Ovary (tissue), 9 donors: ENCODE measurements around the gene CLIC4. TPM values are rescaled to one million over a fixed set of nuclear protein-coding genes. Genes with fewer than 3 reads are reported as not detected.

Experiments used
- DNase-seq, 5 donors: peaks; one replicate each; pipeline ENCODE4 v3.0.0-alpha.2; 2019 to 2020
- H3K27ac ChIP-seq, 2 donors: fragments of 200-600 bp; one replicate each; pipeline versions ENCODE4 v1.5.1 to v1.8.0; 2019 to 2022
- H3K27me3 ChIP-seq: fragments of 200-600 bp; one replicate; pipeline ENCODE4 v1.8.0; 2022
- H3K36me3 ChIP-seq: fragments of 200-600 bp; sonication (generic); one replicate; pipeline ENCODE4 v1.5.1; 2019
- H3K4me1 ChIP-seq: one replicate; pipeline ENCODE4 v1.8.1; 2013; ENCODE audit warnings: mild to moderate bottlenecking, moderate library complexity; ENCODE audit not compliant: insufficient read depth
- H3K4me3 ChIP-seq: fragments of 200-600 bp; sonication (generic); one replicate; pipeline ENCODE4 v1.5.1; 2017
- H3K9me3 ChIP-seq, 2 donors: fragments of 200-600 bp in 1 of 2; sonication (generic) in 1 of 2; one replicate each; pipeline versions ENCODE4 v1.5.1 to v1.8.1; 2013 to 2019; ENCODE audit warnings: mild to moderate bottlenecking in 1 of 2, moderate library complexity in 1 of 2
- CTCF ChIP-seq, 3 donors: fragments of 450-650 bp in 2 of 3; fragments of 200-600 bp in 1 of 3; IDR thresholded peaks; one replicate each; pipeline versions ENCODE4 v1.5.1 to v1.8.0; 2016 to 2022; ENCODE audit warnings: antibody characterized with exemption in 3 of 3, mild to moderate bottlenecking in 1 of 3
- EP300 ChIP-seq: sonication (generic); formaldehyde crosslinking; IDR thresholded peaks from one replicate; pipeline ENCODE4 v1.6.1; 2017; ENCODE audit warnings: antibody characterized with exemption
- POLR2A ChIP-seq: fragments of 450-650 bp; IDR thresholded peaks from one replicate; pipeline ENCODE4 v1.6.1; 2017; ENCODE audit warnings: antibody characterized with exemption, mild to moderate bottlenecking, moderate library complexity
- WGBS, 3 donors: extraction: QIAGEN DNeasy Blood & Tissue Kit in 1 of 3; methylation state at CpG; one replicate each; pipeline versions ENCODE4 v1.1.5 to v1.1.7; 2013 to 2017; 5-methylcytosine and 5-hydroxymethylcytosine counted together
- intact Hi-C, 4 donors: fragments of 100-400 bp; cut with DNase I; formaldehyde crosslinking; loops; one replicate each; pipeline versions ENCODE4 v1.11.0 to v1.15.1; 2022 to 2023
- polyA plus RNA-seq, 2 donors: library from polyadenylated mRNA; stranded (reverse); fragments of 200-250 nt in 1 of 2; fragments of 350-450 nt in 1 of 2; fragmentation: Illumina TruSeq in 1 of 2; extraction: RNeasy Lipid Tissue Mini Kit (QIAGEN cat#74804) in 1 of 2; gene quantifications; one replicate each; pipeline ENCODE4 v1.2.3, GENCODE V29; 2013 to 2014
- total RNA-seq, 7 donors: library from RNA; depleted of rRNA in 2 of 7; stranded (reverse); fragments of >200 nt in 2 of 7; fragmentation: NEBNext Ultra II Directional in 3 of 7; extraction: Animal tissue kit (Norgen Biotek cat#: 25700) in 3 of 7; gene quantifications; one replicate each; pipeline versions ENCODE4 v1.1.0 to v1.2.4, GENCODE V29; 2016 to 2023
- donor health status: DM: no; HTN: no; CAD: no; lungs with moderate emphysema.
- donor health status: DM: no; HTN: no; CAD: no.
- donor health status: Bipolar disorder and iron deficiency.
- donor health status: DM: yes; HTN: yes; CAD: no.
- donor health status: DM: no; HTN: no; CAD: no.
- donor health status: DM: yes; HTN: yes; CAD: no.

The CLIC4 gene
- total and polyA plus RNA-seq, 9 donors = 53.6 to 209 (median 125) TPM

DNA sequence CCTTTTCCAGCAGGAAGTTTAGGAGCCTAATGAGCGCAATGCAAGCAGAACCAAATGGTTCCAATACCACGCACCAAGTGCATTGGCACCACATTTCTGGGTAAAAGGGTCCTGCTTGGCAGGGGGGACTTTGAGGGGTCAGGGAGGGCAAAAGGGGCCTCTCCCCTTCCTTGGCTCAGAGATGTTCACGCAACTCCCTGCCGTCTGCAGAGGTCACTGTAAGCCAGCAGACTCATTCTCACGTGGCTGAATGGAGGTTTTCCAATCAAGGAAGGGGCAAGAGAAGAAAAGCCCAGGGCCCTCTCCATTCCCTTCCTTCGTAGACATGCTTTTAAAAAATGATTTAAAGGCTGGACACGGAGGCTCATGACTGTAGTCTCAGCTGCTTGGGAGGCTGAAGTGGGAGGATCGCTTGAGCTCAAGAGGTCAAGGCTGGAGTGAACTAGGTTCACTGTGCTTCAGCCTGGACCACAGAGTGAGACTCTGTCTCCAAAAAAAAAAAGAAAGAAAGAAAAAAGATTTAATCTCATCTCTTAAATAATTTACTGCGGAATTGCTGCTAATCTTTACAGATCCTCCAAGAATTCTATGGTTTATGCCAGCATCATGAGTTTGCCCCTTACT lies 104.5 kb downstream of the CLIC4 start:
- Histone ChIP-seq H3K27ac (no peak overlapping the region), H3K36me3 (no peaks in the 10 kb centered on the region), H3K4me1 (peaks cover 2% of the 10 kb centered on the region), H3K4me3 (no peak overlapping the region), H3K27me3 (no peaks in the 10 kb centered on the region), H3K9me3 (no peaks in the 10 kb centered on the region)
- no peak for TF ChIP-seq CTCF (IDR thresholded peaks at IDR 0.05)
- no peak for TF ChIP-seq EP300
- TF ChIP-seq POLR2A = no peak
- DNase-seq = no peak
- 41 to 45% (median 44%) methylated on average over 9 of the region's 9 CpGs for WGBS, 3 donors
- intact Hi-C loops = loop anchor here in 1 of 4 donors (5.0 kb wide), 1 partner anchor 353 kb away; no protein-coding TSS in a partner anchor

DNA sequence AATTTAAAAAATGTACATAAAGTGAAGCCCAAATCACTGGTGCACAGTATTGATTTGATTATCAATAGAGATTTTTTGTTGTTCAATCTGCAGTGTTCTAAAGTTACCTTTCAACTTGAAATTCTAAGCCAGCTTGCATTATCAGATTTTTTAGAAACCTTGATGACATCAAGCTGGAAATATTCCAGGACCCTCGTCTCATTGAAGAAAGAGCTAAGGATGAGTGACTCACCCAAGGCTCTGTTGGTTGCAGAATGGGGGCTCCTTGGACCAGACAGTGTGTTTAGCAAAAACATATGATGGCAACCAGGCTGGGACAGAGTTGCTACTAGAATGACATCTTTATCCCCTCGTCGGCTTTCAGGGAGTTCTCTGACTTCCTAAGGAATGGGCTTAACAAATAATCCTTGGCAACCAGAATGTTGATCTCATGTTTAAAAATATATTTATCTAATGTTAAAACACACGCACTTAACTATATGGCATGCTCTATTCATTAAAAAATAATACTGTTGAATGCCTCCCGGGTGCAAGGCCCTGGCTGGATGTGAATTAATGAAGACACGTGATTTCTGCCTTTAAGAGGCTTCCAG lies 105.2 kb downstream of the CLIC4 start:
- no peak for DNase-seq
- no peak overlapping the region for H3K27ac ChIP-seq
- H3K9me3 ChIP-seq = no peaks in the 10 kb centered on the region
- H3K4me3 ChIP-seq = no peak overlapping the region
- no peaks in the 10 kb centered on the region for H3K36me3 ChIP-seq
- 41 to 52% (median 41%) methylated on average over 6 of the region's 6 CpGs for WGBS, 3 donors
- H3K27me3 ChIP-seq = no peaks in the 10 kb centered on the region
- intact Hi-C loops = no loop called here
- peaks cover 2% of the 10 kb centered on the region for H3K4me1 ChIP-seq
- TF ChIP-seq CTCF (IDR thresholded peaks at IDR 0.05) (no peak), POLR2A (no peak), EP300 (no peak)

DNA sequence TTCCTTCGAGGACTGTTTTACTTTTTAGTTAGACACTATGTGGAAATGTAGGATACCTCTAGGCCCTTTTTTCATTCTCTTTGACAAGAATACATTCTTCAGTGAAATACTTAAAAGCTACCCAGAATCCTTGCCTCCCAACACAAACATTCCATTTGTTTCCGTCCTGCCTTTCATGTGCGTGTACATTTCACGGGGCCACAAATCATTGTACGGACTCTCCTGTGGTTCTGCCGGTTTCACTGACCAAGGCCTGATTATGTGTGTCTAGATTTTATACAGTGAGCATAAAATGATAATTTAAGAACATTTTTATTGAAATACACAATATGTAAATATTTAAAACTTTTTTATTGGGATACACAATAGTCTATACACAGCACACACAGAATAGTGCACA lies 108.4 kb downstream of the CLIC4 start:
- Histone ChIP-seq H3K36me3 (no peaks in the 10 kb centered on the region), H3K4me1 (peaks cover under 1% of the 10 kb centered on the region), H3K9me3 (no peaks in the 10 kb centered on the region), H3K27me3 (no peaks in the 10 kb centered on the region), H3K4me3 (no peak overlapping the region), H3K27ac (no peak overlapping the region)
- WGBS, 3 donors = 55 to 61% (median 57%) methylated on average over 6 of the region's 6 CpGs
- TF ChIP-seq EP300 = no peak
- TF ChIP-seq CTCF (IDR thresholded peaks at IDR 0.05) = no peak
- no peak for TF ChIP-seq POLR2A
- DNase-seq = no peak
- intact Hi-C loops = no loop called here

DNA sequence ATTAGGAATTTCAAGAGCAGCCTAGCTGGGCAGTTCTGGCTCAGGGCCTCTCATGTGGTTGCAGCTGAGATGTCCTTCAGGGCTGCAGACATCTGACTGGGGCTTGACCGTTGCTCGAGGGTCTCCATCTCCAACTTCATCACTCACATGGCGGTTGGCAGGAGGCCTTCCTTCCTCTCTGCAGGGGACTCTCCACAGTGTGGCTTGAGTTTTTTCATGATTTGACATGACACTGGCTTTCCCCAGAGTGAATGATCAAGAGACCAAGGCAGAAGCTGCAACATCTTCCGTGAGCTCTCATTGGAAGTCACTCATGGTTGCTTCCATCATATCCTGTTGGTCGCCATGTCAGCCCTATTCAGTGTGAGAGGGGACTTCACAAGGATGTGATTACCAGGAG lies 110.2 kb downstream of the CLIC4 start:
- TF ChIP-seq CTCF (IDR thresholded peaks at IDR 0.05) (no peak), POLR2A (no peak), EP300 (no peak)
- 73 to 84% (median 76%) methylated on average over 5 of the region's 5 CpGs for WGBS, 3 donors
- intact Hi-C loops = loop anchor here in 1 of 4 donors (5.0 kb wide), 1 partner anchor 307 kb away; no protein-coding TSS in a partner anchor

More for the DNA sequence above, 110.2 kb downstream of the CLIC4 start:
- no peaks in the 10 kb centered on the region for H3K9me3 ChIP-seq
- no peaks in the 10 kb centered on the region for H3K4me1 ChIP-seq
- no peak overlapping the region for H3K4me3 ChIP-seq
- H3K27ac ChIP-seq = no peak overlapping the region
- no peaks in the 10 kb centered on the region for H3K36me3 ChIP-seq
- DNase-seq = no peak
- no peaks in the 10 kb centered on the region for H3K27me3 ChIP-seq
